ENCODE measurements around the gene NCOR2.

NCOR2 gene

GRCh38 chr12:124543590-124544310 lies 23.7 kb downstream of the NCOR2 start:
- no peak for DNase-seq (ENCODE audit: low read depth)

- DNase-seq (ENCODE audit: low read depth), result no peak
Measured at GRCh38 chr12:124543052-124543589, 24.3 kb downstream of the NCOR2 start.

- DNase-seq (ENCODE audit: low read depth), result no peak
Measured at GRCh38 chr12:124542021-124542949, 25.1 kb downstream of the NCOR2 start.

- DNase-seq (ENCODE audit: low read depth), result no peak
Measured at GRCh38 chr12:124541322-124541721, 26.1 kb downstream of the NCOR2 start.

GRCh38 chr12:124539084-124540041 lies 28.0 kb downstream of the NCOR2 start:
- no peak for DNase-seq (ENCODE audit: low read depth)

- no peak for DNase-seq (ENCODE audit: low read depth)
Measured at GRCh38 chr12:124538194-124539082, 29.0 kb downstream of the NCOR2 start.

- no peak for DNase-seq (ENCODE audit: low read depth)
Measured at GRCh38 chr12:124537525-124538193, 29.8 kb downstream of the NCOR2 start.

GRCh38 chr12:124536641-124537040 lies 30.8 kb downstream of the NCOR2 start:
- no peak for DNase-seq (ENCODE audit: low read depth)

GRCh38 chr12:124534776-124535740 lies 32.4 kb downstream of the NCOR2 start:
- DNase-seq (ENCODE audit: low read depth), result no peak

GRCh38 chr12:124533456-124533855 lies 34.0 kb downstream of the NCOR2 start:
- no peak for DNase-seq (ENCODE audit: low read depth)

- no peak for DNase-seq (ENCODE audit: low read depth)
Measured at GRCh38 chr12:124532967-124533366, 34.4 kb downstream of the NCOR2 start.

GRCh38 chr12:124532331-124532750 lies 35.1 kb downstream of the NCOR2 start:
- no peak for DNase-seq (ENCODE audit: low read depth)

- no peak for DNase-seq (ENCODE audit: low read depth)
Measured at GRCh38 chr12:124531906-124532305, 35.5 kb downstream of the NCOR2 start.

- DNase-seq (ENCODE audit: low read depth), result no peak
Measured at GRCh38 chr12:124531281-124531745, 36.1 kb downstream of the NCOR2 start.

- no peak for DNase-seq (ENCODE audit: low read depth)
Measured at GRCh38 chr12:124530637-124531263, 36.7 kb downstream of the NCOR2 start.

- DNase-seq (ENCODE audit: low read depth), result no peak
Measured at GRCh38 chr12:124529565-124530276, 37.7 kb downstream of the NCOR2 start.

GRCh38 chr12:124527861-124528561 lies 39.4 kb downstream of the NCOR2 start:
- no peak for DNase-seq (ENCODE audit: low read depth)
